T-helper 1 cell (primary cell): ENCODE measurements around the gene HSPB8.

Source experiments
- DNase-seq, 5 donors: peaks; one replicate each; pipeline ENCODE4 v3.0.0-alpha.2; 2012 to 2020
- total RNA-seq, 4 donors: gene quantifications; one replicate each; lab custom pipeline; 2026; lab: John Stamatoyannopoulos, UW

Gene HSPB8, protein sequence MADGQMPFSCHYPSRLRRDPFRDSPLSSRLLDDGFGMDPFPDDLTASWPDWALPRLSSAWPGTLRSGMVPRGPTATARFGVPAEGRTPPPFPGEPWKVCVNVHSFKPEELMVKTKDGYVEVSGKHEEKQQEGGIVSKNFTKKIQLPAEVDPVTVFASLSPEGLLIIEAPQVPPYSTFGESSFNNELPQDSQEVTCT
- total RNA-seq, result 0 reads per million in 4 donors

DNA sequence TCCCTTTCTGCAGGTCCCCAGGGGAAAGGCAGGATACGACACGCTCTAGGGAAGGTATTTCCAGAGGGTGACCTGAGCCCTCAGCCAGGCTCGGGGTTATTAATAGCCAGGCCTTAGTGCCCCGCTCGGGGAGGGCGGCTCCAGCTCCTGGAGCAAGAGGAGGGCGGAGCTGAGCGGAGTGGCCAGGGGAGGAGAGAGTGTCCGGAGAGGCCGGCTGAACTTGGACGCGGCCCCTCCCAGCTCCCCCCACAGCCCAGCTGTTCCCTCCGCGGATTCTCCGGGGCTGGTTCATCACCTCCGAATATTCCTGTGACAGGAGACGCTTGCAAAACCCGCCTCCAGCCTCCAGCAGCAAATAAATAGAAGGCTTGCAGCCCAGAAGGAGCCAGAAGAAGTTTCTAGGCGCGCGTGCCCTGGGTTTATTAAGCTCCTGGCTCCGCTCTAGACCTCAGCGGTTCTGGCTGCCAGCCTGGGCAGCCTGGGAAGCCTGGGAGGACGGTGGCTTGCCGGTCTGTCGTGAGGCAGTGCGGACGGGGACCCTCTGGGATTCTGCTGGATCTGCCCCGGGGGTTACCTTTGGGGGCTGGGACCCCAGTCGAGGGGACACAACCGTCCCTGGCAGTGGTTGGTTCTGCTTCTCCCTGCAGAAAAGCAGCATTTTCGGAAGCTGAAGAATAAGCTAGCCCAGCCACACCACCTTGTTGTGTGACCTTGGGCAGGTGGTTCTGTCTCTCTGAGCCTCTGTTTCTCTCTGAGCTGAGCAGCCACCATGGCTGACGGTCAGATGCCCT, at the start of gene HSPB8:
Gene HSPB8, plus strand, starts transcription at position 388 of the 791 bp plus-strand sequence. Its CDS starts 382 bp downstream, at position 770.
- no peak for DNase-seq

DNA sequence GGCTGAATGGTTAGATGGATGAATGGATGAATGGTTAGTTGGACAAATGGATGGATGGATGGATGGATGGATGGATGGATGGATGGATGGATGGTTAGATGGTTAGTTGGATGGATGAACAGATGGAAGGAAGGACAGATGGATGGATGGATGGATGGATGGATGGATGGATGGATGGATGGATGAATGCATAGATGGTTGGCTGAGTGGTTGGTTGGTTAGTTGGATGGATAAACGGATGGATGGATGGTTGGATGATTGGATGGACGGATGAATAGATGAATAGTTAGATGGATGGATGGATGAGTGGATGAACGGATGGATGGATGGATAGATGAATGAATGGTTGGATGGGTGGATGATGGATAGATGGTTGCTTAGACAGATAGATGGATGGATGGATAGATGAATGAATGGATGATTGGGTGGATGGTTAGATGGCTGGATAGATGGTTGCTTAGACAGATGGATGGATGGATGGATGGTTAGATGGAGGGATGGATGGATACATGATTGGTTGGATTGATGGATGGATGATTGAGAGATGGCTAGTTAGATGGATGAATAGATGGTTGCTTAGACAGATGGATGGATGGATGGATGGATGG, 48.8 kb upstream of the HSPB8 start:
- no peak for DNase-seq

DNA sequence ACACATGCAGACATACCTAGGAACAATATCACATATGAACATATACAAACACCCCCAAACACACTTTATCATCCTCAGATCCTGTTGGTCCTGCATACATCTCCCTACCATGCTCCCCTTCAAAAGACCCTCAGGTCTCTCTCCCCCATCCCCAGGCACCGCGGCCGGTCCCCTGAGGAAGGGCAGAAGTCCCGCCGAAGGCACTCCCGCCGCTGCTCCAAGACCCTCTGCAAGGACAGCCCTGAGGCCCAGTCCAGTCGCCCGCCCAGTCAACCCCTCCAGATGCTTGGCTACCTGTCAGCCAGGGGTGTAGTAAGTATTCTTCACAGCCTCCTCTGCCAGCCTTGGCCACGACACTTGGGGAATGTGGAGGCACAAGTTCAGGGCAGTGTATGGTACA, 48.2 kb upstream of the HSPB8 start:
- no peak for DNase-seq

DNA sequence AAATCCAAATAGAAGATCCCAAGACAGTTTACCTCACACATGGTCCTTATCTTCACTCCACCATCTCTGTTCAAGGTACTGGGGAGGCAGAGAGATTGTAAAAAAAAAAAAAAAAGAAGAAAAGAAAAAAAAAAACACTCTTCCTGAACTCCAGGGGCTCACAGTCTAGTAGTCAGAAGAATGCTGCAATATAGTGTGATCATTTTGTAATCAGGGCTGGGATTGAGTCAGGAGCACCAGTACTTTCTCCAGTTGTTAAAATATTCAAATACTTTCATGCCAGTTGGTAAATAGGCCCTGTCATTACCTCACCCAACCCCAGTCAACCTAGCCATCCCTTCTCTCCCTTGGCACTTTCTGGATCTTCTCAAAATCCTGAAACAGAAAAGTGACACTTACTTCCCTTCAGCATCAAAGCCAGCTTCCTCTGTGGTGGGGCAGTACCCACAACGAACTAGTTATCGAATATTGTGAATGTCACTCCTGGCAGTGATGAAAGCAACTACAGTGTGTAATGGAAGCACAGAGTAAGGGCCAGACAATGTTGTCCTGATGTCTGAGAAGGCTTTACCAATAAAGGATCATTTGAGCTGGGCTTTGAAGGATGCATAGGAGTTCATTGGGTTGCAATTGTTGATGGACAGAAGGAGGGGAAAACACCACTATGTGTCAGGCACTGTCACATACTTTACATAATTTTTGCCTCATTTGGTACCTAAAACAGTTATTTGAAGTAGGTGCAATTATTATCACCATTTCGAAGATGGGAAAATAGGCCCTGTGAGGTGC, 44.3 kb upstream of the HSPB8 start:
- DNase-seq, result no peak

DNA sequence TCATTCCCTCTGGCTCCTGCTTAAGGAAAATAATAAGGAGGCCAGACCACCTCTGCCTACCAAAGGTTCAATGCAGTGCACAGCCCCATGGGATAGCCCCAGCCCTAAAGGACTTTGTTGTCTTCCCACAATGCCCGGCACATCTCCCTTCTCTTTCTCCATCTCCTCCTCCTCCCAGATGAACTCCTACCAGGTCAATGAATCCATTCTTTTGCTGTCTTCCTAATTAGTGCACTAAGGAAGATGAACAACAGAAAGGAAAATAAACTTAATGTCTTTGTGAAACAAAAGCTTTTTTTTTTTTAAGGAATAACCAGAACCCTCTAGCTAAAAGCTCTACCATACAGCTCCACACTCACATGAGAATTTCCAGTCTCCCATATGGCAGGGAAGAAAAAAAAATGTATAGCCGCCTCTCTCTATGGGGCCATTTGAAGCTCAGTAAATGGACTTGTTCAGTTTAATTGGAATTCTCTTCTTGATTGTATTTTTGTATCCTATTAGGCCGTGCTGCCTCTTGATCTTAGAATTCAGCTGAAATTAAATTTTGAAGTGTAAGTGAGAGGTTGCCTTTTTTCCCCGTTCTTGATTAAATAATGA, 41.8 kb upstream of the HSPB8 start:
- DNase-seq, result no peak

DNA sequence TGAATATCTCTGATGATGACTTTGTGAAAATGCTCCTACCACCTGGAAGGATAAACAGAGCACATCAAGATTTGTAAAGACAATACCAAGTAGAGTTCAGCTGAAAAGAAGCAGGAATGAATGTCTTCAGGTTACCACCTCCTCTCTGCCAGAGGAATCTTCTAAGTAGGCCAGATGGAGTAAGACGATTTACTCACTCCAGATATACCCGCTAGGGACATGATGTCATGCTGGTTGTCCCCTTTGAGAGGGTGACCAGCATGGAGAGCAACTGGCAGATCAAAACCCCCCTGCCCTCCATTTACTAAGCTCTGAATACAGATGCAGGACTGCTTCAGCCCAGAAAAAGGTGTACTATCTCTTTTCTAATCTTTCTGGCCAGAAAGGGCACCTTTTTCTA, 39.3 kb upstream of the HSPB8 start:
- no peak for DNase-seq

DNA sequence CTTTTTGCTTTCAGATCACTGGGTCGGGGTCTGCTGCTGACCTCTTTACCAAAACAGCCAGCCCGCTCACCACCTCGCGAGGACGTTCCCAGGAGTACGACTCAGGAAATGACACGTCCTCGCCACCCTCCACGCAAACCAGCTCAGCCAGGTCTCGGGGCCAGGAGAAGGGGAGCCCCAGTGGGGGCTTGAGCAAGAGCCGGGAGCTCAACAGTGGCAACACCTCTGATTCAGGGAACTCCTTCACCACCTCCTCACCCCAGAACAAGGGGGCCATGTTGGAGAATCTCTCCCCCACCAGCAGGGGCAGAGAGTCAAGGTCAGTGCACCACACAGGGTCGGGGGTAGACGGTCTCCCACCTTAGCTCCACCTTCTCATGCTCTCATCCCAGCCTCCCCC, 33.4 kb upstream of the HSPB8 start:
- DNase-seq, result no peak

DNA sequence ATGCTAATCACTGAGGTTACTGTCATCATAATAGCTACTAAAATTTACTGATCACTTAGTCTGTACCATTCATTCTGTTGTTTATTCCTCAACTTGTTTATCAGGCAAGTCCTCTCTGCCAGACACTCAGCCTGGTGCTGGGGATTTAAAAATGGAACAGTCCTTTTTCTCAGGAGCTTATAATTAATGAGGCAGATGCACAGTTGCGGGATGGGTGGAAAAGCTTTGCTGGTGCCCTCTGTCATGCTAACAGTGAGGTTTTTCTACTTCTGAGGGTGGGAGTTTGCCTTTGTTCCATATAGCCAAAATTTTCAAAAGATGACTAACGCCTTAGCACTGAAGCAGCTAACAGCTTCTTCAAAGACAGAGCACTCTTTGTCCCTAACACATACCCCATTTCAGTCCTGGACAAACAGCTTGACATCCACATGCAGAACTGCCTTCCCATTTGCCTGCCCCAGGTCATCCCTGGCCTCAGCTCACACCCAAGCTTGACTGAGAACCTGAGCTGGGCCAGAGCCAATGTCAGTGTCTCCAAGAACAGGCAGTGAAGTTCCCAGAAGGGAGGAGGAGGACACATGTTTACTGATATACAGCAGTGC, 30.8 kb upstream of the HSPB8 start:
- DNase-seq, result no peak

DNA sequence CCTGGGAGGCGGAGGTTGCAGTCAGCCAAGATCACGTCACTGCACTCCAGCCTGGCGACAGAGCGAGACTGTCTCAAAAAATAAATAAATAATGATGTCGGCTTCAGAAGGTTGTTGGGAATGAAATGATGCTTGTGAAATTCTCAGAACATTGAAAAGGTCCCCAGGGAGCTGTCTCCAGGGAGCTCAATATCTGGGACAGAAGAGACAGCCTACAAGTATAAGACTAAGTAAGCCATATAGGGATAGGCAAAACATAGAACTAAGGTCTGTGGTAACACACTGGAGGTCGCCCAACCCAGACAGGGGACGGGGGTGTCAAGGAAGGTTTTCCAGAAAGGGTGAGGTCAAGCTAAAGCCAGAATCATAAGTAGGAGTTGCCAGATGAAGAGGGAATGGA, 29.5 kb upstream of the HSPB8 start:
- no peak for DNase-seq

DNA sequence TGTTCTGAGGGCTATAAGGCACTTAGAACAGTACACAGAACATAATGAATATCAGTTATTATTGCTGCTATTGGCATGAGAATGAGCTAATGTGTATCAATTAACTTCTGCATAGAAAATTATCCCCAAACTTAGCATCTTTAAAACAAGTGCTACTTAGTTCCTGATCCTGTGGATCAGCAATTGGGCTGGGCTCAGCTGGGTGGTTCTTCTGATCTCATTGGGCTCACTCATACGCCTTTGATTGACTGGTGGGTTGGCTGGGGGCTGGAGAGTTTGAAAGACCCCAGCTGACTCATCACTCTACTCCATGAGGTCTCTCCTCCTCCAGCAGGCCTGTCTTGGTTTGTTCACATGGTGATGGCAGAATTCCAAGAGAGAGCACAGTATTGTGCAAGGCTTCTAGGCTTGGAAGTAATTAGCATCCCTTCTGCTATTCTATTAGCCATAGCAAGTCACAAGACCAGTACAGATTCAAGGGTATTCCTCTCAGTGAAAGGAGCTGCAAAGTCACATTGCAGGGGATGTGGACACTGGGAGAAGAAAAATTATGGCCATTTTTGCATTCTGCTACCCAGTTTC, 27.2 kb upstream of the HSPB8 start:
- DNase-seq, result no peak

DNA sequence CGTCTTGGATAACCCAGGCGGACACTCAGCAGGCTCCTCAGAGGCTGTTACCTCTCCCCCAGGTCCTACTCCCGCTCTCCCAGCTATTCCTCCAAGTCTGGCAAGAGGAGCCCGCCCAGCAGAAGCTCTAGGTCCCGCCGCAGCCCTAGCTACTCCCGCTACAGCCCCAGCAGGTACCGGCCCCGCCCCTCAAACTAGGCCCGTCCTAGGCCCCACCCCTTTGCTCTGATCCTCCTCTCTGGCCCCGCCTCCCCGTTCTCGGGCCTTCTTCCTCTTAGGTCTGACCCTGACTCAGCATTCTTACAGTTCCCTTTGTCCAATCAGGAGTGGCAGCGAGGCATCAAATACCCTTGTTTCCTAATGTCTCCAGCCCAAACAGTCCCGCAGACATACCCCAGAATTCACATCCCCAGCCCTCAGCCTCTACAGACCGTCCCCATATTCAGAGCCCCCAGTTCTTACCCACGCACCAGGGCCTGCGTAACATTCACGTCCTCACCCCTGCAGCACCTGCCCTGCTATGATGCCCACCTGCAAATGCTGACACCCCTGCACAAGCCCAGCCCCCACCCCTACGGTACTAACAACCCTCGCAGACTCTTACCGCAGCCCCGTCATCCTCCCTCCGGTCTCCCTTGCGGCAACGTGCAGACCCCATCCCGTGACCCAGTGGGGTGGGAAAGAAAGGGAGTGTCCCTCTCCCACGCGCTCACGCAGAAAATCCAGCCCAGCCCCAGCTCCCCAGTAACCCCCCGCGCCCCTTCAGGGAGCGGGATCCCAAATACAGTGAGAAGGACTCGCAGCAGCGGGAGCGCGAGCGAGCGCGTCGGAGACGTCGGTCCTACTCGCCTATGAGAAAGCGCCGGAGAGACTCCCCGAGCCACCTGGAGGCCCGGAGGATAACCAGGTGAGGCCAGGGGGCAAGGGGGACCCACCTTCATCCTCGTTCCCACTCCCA, 25.0 kb upstream of the HSPB8 start:
- peak in 1 of 5 donors; percentile 30 for DNase-seq

DNA sequence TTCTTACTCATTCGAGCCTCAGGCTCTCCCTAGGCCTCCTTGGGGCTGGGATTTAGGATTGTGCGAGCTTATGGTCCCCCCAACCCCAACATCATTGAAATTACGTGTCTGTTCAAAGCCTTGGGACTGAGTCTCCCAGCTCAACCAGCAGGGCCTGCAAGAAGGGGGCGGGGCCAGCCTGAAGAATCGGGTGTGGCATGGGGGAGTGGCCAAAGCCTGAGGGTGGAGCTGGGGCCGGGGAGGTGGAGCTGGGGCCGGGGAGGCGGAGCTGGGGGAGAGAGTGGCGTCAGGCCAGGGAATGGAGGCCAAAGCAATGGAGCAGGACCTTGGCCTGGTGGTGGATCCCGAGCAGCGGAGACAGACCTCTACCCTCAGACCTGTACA, 24.3 kb upstream of the HSPB8 start:
- no peak for DNase-seq

DNA sequence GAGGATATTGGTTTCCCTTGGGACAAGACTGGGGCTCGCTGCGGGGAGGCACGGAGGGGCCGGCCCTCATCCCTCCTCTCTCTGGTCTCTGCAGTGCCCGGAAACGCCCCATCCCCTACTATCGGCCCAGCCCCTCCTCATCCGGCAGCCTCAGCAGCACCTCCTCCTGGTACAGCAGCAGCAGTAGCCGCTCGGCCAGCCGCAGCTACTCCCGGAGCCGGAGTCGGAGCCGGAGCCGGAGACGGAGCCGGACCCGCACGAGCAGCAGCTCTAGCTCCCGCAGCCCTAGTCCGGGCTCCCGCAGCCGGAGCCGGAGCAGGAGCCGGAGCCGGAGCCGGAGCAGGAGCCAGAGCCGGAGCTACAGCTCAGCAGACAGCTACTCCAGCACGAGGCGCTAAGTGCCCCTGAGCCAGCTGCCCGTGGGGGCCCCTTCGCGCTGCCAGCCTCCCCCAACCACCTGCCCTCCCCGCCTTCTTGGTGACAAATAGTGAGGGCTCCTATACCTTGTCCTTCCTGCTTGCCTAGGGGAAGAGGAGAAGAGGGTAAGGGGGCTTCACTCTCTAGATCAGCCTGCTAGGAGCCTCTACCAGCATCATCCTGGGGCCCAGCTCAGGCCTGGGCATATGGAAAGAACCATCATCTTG, 22.2 kb upstream of the HSPB8 start:
- no peak for DNase-seq

DNA sequence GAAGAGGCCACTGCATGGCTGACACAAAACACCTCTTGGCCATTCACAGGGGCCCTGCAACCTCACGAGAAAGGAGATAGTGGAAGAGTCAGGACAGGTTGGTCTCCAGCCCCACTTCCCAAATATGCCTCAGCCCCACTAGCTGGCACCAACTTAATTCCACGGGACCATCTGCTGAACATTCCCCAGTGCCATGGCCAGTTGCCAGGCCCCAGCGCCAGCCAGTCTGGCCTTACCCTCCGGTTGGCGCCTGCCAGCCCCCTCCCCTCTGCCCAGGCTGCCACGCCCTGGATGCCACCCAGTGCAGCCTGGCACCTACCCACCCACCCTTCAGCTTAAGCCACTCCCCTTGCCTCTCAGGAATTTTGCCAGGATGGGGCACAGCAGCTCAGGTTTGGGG, 21.2 kb upstream of the HSPB8 start:
- no peak for DNase-seq

DNA sequence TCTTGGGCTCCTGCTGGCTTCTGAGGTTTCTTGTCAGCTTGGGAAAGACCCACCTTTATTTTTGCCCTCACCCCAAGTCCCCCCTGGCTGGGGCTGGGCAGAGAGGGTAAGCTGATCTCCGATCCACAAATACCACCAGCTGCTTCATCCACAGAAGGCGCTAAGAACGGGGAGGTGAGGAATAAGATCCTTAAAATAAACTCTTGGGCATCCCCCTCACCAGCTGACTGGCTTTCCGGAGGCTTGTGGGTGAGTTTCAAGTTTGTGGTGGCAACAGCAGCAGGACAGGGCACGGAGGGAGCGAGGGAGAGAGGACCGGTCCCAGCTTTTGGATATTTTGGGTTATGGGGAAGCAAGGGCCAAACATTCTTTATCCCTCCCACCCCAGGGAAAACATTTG, 20.8 kb upstream of the HSPB8 start:
- DNase-seq, result no peak

DNA sequence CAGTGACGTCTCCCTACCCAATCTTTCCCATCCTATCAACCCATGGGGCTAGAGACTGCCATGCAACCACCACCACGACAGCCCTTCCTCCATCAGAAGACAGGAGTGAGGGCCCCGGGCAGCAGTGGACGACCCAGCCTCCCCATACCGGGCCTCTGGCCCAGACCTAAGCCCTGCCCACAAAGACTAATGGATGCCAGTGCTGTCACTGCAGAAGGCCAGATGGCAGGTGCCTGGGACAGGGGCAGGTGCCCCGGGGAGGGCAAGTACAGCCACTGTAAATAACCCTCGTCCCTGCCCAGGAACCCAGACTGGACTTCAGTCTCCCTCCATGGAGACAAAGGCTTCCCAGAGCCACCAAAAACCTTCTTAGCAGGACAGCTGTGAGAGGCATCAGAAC, 20.3 kb upstream of the HSPB8 start:
- DNase-seq, result no peak

DNA sequence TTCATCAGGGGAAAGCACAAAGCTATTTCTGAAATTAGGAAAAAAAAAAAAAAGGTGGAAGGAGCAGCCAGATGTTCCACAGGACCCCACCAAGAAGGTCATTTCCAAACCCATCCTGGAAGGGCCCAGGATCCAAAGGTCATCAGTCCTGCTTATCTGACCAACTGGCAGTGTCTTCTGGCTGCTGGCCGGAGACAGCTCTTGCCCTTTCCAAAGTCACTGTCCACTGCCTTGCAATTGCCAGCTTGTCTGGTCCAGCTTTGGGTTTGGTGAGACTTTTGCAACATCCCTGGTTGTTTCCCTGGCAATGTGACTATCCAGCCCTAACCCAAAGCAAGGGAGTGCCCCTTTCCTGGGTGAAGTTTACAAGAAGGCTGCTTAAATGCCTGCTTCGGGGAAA, 18.9 kb upstream of the HSPB8 start:
- DNase-seq, result no peak

DNA sequence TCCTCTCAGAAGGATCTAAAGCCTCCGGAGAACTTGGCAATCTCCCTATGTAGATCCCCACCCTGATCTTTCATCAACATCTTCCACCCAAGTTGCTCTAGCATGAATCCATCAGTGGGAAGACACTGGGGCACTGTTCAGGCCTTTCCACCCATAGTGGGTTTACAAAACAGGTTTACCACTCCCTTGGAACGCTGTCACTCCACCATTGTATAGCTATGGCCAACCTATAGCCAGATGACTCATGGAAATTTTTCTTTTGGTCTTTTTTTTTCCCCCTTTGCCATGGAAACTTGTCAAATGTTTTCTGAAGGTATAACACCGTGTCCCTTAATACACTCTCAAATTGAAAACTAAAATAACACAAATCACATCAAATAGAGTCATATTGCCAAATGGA, 10.8 kb upstream of the HSPB8 start:
- no peak for DNase-seq

DNA sequence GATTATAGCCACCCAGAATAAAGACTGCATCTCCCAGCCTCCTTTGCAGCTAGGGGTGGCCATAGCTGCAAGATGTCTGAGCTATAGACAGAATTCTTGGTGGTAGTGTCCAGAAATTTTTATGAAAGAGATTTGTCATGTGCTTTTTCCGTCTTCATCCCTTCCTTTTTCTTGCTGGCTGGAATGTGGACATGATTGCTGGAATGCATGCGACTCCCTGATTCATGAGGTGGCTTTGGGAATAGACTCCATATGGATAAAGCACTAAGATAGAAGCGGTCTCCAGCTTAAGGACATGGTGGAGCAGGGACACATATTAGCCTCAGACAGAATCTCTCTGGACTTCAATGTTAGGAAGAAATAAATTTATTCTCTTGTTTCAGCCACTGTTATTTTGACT, 10.0 kb upstream of the HSPB8 start:
- DNase-seq, result no peak

DNA sequence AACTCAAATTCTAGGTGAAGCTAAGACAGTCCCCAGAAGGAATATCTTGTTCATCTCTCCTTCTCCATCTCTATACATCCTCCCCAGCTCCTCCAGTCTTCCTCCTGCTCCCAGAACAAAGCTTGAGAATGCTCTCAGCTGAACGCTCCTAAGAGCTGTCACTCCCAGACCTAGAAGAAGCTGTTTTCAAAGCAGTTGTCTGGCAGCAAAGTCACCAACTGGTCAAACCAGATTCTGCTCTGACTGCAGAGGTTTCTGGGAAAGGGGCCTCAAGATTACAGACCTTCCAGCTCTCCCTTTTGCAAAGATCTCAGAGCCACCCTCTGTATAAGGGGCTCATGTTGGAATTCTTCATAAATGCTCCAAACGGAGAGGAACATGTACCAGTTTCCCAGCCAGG, 9.6 kb upstream of the HSPB8 start:
- DNase-seq, result no peak
